NB4 (cell line): Measurements from ENCODE around the gene LDLRAD4.

Experiments used
- DNase-seq: peaks from one replicate; pipeline ENCODE4 v3.0.0; 2010; ENCODE audit warnings: low read depth
- H3K4me3 ChIP-seq: one replicate; pipeline ENCODE4 v1.5.1; 2011; ENCODE audit warnings: mild to moderate bottlenecking, low read depth, low read length, moderate library complexity
- MYC ChIP-seq: IDR thresholded peaks from 2 replicates; pipeline ENCODE4 v1.6.1; 2011; ENCODE audit warnings: low read depth, low read length
- POLR2A ChIP-seq: IDR thresholded peaks from 2 replicates; pipeline ENCODE4 v1.6.1; 2011; ENCODE audit warnings: mild to moderate bottlenecking; ENCODE audit not compliant: insufficient read length; ENCODE audit errors: extremely low read depth
- TF ChIP-seq, protein P1 (sequence below): IDR thresholded peaks from 2 replicates; pipeline ENCODE4 v1.6.1; 2011; ENCODE audit warnings: low read depth, low read length
- TF ChIP-seq, protein P2 (sequence below): IDR thresholded peaks from one replicate; pipeline ENCODE4 v1.5.1; 2012; ENCODE audit warnings: low read depth, low read length

The LDLRAD4 gene

DNA sequence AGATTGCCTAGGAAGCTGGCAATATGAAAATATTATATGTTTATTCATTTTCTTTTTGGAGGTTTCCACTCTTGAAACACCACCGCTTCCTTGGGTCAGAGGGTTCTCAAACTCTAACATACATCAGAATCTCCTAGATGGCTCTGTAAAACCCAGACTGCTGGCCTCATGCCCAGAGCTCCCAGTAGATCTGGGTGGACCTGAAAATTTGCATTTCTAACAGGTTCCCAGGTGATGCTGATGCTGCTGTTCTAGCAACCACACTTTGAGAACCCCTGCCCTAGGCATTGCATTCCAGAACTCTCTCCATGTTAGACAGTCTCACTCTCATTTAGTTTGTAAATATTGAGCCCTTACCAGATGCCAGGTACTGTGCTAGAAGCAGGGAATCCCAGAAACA is 368.4 kb downstream of the LDLRAD4 start:
- no peak for DNase-seq
- H3K4me3 ChIP-seq, result no peak overlapping the region
- TF ChIP-seq POLR2A (no peak), MYC (no peak)
- TF ChIP-seq, protein P1, sequence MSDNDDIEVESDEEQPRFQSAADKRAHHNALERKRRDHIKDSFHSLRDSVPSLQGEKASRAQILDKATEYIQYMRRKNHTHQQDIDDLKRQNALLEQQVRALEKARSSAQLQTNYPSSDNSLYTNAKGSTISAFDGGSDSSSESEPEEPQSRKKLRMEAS, result no peak
- TF ChIP-seq, protein P2, sequence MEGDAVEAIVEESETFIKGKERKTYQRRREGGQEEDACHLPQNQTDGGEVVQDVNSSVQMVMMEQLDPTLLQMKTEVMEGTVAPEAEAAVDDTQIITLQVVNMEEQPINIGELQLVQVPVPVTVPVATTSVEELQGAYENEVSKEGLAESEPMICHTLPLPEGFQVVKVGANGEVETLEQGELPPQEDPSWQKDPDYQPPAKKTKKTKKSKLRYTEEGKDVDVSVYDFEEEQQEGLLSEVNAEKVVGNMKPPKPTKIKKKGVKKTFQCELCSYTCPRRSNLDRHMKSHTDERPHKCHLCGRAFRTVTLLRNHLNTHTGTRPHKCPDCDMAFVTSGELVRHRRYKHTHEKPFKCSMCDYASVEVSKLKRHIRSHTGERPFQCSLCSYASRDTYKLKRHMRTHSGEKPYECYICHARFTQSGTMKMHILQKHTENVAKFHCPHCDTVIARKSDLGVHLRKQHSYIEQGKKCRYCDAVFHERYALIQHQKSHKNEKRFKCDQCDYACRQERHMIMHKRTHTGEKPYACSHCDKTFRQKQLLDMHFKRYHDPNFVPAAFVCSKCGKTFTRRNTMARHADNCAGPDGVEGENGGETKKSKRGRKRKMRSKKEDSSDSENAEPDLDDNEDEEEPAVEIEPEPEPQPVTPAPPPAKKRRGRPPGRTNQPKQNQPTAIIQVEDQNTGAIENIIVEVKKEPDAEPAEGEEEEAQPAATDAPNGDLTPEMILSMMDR, result no peak

DNA sequence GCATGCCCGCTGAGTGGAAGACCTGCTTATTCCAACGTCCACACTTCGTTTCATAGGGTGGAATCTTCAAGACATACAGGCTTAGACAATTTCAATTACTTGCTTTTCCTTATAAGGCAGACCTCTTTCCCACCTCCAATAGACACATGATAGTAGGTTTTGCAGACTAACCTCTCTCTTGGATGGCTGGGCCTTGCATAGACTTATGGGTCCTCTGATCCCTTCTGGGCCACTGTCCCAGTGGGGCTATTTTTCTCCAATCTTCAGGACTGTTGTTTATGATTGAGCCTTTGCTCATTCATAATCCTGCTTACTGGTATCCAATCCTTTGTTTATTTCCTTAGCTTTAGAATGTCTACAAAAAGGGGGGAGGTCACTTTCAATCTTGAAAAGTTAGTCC is 368.9 kb downstream of the LDLRAD4 start:
- no peak overlapping the region for H3K4me3 ChIP-seq
- TF ChIP-seq POLR2A (no peak), MYC (no peak)
- TF ChIP-seq, protein P2, result no peak
- TF ChIP-seq, protein P1, result no peak
- no peak for DNase-seq

DNA sequence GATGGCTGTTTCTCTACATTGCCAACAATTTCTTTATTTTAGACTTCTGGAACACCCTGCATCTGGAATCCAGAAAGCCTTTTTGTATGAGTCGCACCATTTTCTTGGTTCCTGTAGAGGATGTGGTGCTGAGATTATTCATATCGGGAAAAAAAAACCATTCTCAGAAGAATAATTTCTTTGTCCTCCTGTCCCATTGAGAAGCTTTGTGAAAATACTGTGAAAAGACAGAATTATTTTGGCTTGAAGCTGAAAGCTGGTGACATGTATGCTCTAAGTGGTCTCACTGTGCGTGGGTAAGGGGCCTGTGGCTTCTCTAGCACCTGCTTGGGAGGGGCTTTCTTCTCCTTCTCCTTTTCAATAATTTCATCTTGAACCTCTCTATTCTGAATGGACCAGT is 369.4 kb downstream of the LDLRAD4 start:
- TF ChIP-seq MYC (no peak), POLR2A (no peak)
- TF ChIP-seq, protein P1, result no peak
- TF ChIP-seq, protein P2, result no peak
- DNase-seq, result no peak
- no peak overlapping the region for H3K4me3 ChIP-seq

DNA sequence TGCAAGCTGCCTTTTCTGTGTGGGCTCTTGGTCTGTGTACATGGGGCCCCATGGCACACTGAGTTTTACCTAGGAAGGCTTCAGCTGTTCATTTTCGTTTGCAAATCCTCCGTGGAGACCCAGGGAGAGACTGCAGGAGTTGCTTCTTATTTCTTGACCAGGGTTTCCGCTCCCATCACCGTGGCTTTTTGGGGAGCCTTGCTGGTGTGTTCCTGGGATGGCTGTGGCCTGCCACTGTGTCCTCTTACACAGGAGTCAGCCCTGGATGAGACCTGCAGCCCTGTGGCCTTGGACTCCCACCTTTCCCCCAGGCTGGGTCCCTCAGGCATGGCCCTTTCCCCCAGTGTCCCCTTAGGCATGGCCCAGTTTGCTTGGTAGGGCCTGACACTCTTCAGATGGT is 370.8 kb downstream of the LDLRAD4 start:
- H3K4me3 ChIP-seq, result no peak overlapping the region
- TF ChIP-seq, protein P2, result no peak
- TF ChIP-seq, protein P1, result no peak
- TF ChIP-seq POLR2A, result no peak
- TF ChIP-seq MYC, result no peak
- DNase-seq, result no peak

DNA sequence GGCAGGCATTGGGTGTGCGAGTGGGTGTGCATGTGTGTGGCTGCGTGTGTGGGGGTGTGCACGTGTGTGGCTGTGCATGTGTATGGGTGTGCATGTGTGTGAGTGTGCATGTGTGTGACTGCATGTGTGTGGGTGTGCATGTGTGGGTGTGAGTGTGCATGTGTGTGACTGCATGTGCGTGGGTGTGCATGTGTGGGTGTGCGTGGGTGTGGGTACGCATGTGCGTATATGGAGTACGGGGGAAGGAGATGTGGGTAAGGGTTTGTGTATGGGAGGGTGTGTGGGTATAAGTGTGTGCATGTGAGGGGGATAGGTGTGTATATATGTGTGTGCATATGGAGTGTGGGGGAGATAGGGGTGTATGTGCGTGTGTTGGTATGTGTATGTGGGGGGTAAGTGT is 371.4 kb downstream of the LDLRAD4 start:
- DNase-seq, result no peak
- H3K4me3 ChIP-seq, result no peak overlapping the region
- TF ChIP-seq POLR2A (no peak), MYC (no peak)
- TF ChIP-seq, protein P2, result no peak
- TF ChIP-seq, protein P1, result no peak

DNA sequence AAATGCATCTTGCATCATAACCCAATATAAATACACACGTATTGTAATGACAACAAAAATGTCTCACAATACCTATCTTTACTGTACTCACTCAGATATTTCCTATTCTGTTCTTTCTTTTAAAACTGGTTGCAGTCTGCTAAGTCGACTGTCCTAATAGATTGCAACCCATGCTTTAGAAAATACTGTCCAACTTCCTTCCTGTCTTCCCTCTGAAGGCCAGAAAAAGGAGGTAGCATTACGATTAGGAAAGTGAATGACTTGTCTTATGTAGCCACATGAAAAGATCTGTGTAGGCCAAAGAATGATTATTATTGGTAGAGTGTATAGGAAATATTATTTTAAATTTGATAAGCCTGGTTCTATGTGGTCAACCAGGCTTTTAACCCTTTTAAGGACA is 373.7 kb downstream of the LDLRAD4 start:
- DNase-seq, result no peak
- no peak overlapping the region for H3K4me3 ChIP-seq
- TF ChIP-seq, protein P1, result no peak
- TF ChIP-seq MYC (no peak), POLR2A (no peak)
- TF ChIP-seq, protein P2, result no peak
